B cell (primary cell): ENCODE measurements around the gene JAG2. TPM values are rescaled to one million over a fixed set of nuclear protein-coding genes. Genes with fewer than 3 reads are reported as not detected.

Experiments used
- ATAC-seq: fragments of 200-7000 bp; cut with Tn5 transposase; one replicate; pipeline ENCODE4 v1.10.0; 2021; ENCODE audit warnings: low read depth, mild to moderate bottlenecking, moderate number of reproducible peaks, moderate library complexity
- CTCF ChIA-PET: fragments of 350-600 bp; sonication (Branson Sonifier 250); formaldehyde crosslinking; loops from one replicate; lab custom pipeline; 2021; ENCODE audit warnings: antibody characterized with exemption, inconsistent platforms; lab: Charles Lee
- POLR2A ChIA-PET: fragments of 350-600 bp; sonication (Branson Sonifier 250); formaldehyde crosslinking; loops from one replicate; lab custom pipeline; 2021; ENCODE audit warnings: antibody characterized with exemption; lab: Charles Lee
- DNase-seq: peaks from one replicate; pipeline ENCODE4 v3.0.0; 2013
- H2AFZ ChIP-seq: 2 replicates; pipeline ENCODE4 v1.6.1; 2012; ENCODE audit warnings: mild to moderate bottlenecking, low read depth, low read length; ENCODE audit not compliant: insufficient read depth, poor library complexity, severe bottlenecking
- H3K27ac ChIP-seq, 2 donors: 1 replicate in 1 of 2; 2 replicates in 1 of 2; pipeline ENCODE4 v1.5.1; 2012 to 2013; ENCODE audit warnings: low read length in 2 of 2, mild to moderate bottlenecking in 2 of 2, moderate library complexity in 1 of 2
- H3K27me3 ChIP-seq, 4 experiments: fragments of 200-600 bp in 1 of 4; sonication (generic) in 1 of 4; replicated peaks in 1 of 4; 1 replicate in 2 of 4; 2 replicates in 2 of 4; pipeline versions ENCODE4 v1.6.1 to v1.7.0; 2013 to 2016; ENCODE audit warnings: low read length in 3 of 4, mild to moderate bottlenecking in 2 of 4, mixed read lengths in 1 of 4, moderate library complexity in 1 of 4; ENCODE audit not compliant: insufficient read depth in 4 of 4, control insufficient read depth in 3 of 4; ENCODE audit errors: control extremely low read depth in 1 of 4
- H3K36me3 ChIP-seq, 2 experiments: replicated peaks in 1 of 2; 1 replicate in 1 of 2; 2 replicates in 1 of 2; pipeline versions ENCODE4 v1.6.1 to v1.7.1; 2013; ENCODE audit warnings: low read length in 1 of 2; ENCODE audit not compliant: insufficient read depth in 2 of 2, control insufficient read depth in 1 of 2; ENCODE audit errors: control extremely low read depth in 1 of 2, extremely low read depth in 1 of 2
- H3K4me1 ChIP-seq, 2 donors: fragments of 200-600 bp in 1 of 2; sonication (generic) in 1 of 2; 1 replicate in 1 of 2; 2 replicates in 1 of 2; pipeline versions ENCODE4 v1.5.1 to v1.6.1; 2013 to 2017; ENCODE audit warnings: low read length in 2 of 2; ENCODE audit not compliant: control insufficient read depth in 2 of 2, insufficient read depth in 2 of 2
- H3K4me2 ChIP-seq: replicated peaks from 2 replicates; pipeline ENCODE3; 2012; ENCODE audit warnings: mild to moderate bottlenecking, low read depth, low read length; ENCODE audit not compliant: poor library complexity, severe bottlenecking
- H3K4me3 ChIP-seq, 5 experiments: fragments of 200-600 bp in 1 of 5; sonication (generic) in 1 of 5; 1 replicate in 3 of 5; 2 replicates in 2 of 5; pipeline versions ENCODE4 v1.5.1 to v1.7.0; 2011 to 2016; ENCODE audit warnings: low read length in 4 of 5, mild to moderate bottlenecking in 4 of 5, low read depth in 2 of 5, control low read depth in 1 of 5, moderate library complexity in 1 of 5; ENCODE audit not compliant: insufficient read depth in 1 of 5; ENCODE audit errors: control extremely low read depth in 1 of 5, extremely low read depth in 1 of 5
- H3K79me2 ChIP-seq: fragments of 200-600 bp; sonication (generic); one replicate; pipeline ENCODE4 v1.6.0; 2016; ENCODE audit warnings: low read length; ENCODE audit not compliant: control insufficient read depth, insufficient read depth
- H3K9ac ChIP-seq: fragments of 200-600 bp; sonication (generic); 2 replicates; pipeline ENCODE4 v1.6.1; 2017; ENCODE audit warnings: mild to moderate bottlenecking, low read length, moderate library complexity
- H3K9me3 ChIP-seq, 3 donors: one replicate each; pipeline versions ENCODE4 v1.6.1 to v1.7.1; 2013; ENCODE audit warnings: low read length in 2 of 3; ENCODE audit not compliant: control insufficient read depth in 2 of 3, insufficient read depth in 1 of 3; ENCODE audit errors: control extremely low read depth in 1 of 3
- H4K20me1 ChIP-seq: 2 replicates; pipeline ENCODE4 v1.6.0; 2012; ENCODE audit warnings: mild to moderate bottlenecking, low read length; ENCODE audit not compliant: insufficient read depth, control insufficient read depth, poor library complexity, severe bottlenecking
- H3K27ac Mint-ChIP-seq: one replicate; pipeline ENCODE4 v1.8.0; 2021; ENCODE audit warnings: mixed read lengths
- H3K27me3 Mint-ChIP-seq: one replicate; pipeline ENCODE4 v1.8.0; 2021; ENCODE audit warnings: mixed read lengths
- H3K4me1 Mint-ChIP-seq: one replicate; pipeline ENCODE4 v1.8.0; 2021; ENCODE audit warnings: mixed read lengths
- H3K4me3 Mint-ChIP-seq: one replicate; pipeline ENCODE4 v1.8.0; 2021; ENCODE audit warnings: mixed read lengths
- H3K9me3 Mint-ChIP-seq: one replicate; pipeline ENCODE4 v1.8.0; 2022; ENCODE audit warnings: mixed read lengths; ENCODE audit not compliant: insufficient read depth
- CTCF ChIP-seq: fragments of 200-600 bp; IDR thresholded peaks from one replicate; pipeline ENCODE4 v1.8.0; 2022; ENCODE audit warnings: antibody characterized with exemption, mild to moderate bottlenecking
- EZH2 ChIP-seq: IDR thresholded peaks from 2 replicates; pipeline ENCODE4 v1.6.1; 2012; ENCODE audit warnings: borderline replicate concordance, low read depth, mild to moderate bottlenecking, moderate library complexity, low read length; ENCODE audit not compliant: insufficient read depth, poor library complexity, severe bottlenecking
- WGBS: methylation state at CpG from one replicate; pipeline ENCODE4 v1.1.5; 2013; ENCODE audit warnings: missing lambda C conversion rate; ENCODE audit not compliant: insufficient coverage; 5-methylcytosine and 5-hydroxymethylcytosine counted together
- intact Hi-C: fragments of 100-400 bp; cut with micrococcal nuclease; formaldehyde crosslinking; loops from one replicate; pipeline ENCODE4 v1.10.0; 2022
- polyA plus RNA-seq: library from polyadenylated mRNA; depleted of rRNA; stranded (reverse); fragments of >200 nt; gene quantifications from 2 replicates; pipeline ENCODE4 v1.2.3, GENCODE V29; 2012
- total RNA-seq, 2 donors: library from RNA; stranded (reverse); fragments of 120-200 nt in 1 of 2; gene quantifications; 1 replicate in 1 of 2; 2 replicates in 1 of 2; pipeline versions ENCODE4 v1.2.3 to v1.2.4, GENCODE V29; 2013 to 2022

The JAG2 gene
- total and polyA plus RNA-seq, 2 donors (not counting 1 experiment from before 2014, with no cell fraction given): 0.27 to 0.34 TPM

- Mint-ChIP-seq H3K4me1 (peaks cover 15% of the 10 kb centered on the region), H3K27ac (no peak overlapping the region), H3K4me3 (no peak overlapping the region), H3K27me3 (peaks cover 2% of the 10 kb centered on the region), H3K9me3 (no peaks in the 10 kb centered on the region)
- ChIA-PET CTCF (interaction anchor here (0.6 to 1.6 kb wide), 2 partner anchors 76 to 146 kb away, joined by 3 to 7 read pairs; no protein-coding TSS in a partner anchor), POLR2A (no interaction called here)
- ATAC-seq (no peak), DNase-seq (no peak)
- no peaks in the 10 kb centered on the region for H3K79me2 ChIP-seq
- H3K9me3 ChIP-seq: peaks cover 0 to 8% (median 0%) of the 10 kb centered on the region in 3 donors
- H2AFZ ChIP-seq: no peak overlapping the region
- no peak overlapping the region for H3K4me3 ChIP-seq
- intact Hi-C loops: no loop called here
- 69% methylated on average over 12 of the region's 12 CpGs for WGBS
- H3K4me1 ChIP-seq: peaks cover 18 to 29% of the 10 kb centered on the region in 2 donors
- TF ChIP-seq EZH2 (no peak), CTCF (no peak)
- peaks cover 0 to 4% of the 10 kb centered on the region in 2 experiments for H3K36me3 ChIP-seq
- peaks cover 0 to 28% (median 6%) of the 10 kb centered on the region in 4 experiments for H3K27me3 ChIP-seq
- no peak overlapping the region for H3K4me2 ChIP-seq
- H4K20me1 ChIP-seq: no peaks in the 10 kb centered on the region
- H3K27ac ChIP-seq: no peak overlapping the region
- no peak overlapping the region for H3K9ac ChIP-seq
These were observed 37.2 kb upstream of the JAG2 start for GRCh38 chr14:105205673-105206208.

DNA sequence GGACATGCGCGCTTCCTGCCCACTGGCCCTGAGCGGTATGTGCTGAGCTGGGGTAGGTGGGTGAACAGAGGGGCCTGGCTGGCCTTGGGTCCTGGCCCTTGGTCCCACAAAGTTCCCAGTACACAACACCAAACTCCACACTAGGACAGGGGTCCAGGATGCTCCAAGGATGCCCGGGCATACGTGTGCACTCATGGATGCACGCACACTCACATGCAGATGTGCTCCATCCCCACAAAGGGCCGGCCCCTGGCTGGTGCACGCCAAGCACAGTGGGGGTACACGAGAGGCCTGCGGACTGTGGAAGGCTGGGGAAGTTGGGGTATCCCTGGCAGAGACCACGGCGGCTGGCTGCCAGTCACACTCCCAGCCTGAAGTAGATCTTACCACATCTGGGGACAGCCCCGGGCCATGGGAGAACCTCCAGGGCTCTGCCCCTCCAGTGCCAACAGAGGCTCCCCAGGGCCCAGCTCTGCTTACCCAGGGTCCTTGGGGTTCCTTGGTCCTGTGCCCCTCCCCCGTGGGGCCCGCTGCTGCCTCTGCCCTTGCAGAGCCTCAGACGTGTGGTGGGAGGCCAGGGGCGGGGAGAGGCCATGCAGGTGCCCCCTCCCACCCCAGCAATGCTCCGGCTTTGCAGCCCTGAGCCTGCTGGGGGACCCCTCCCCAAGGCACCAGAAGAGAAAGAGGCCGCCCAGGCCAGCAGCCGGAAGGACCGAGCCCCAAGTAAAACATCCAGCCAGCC lies 36.5 kb upstream of the JAG2 start:
- Mint-ChIP-seq H3K27ac (no peak overlapping the region), H3K9me3 (no peaks in the 10 kb centered on the region), H3K4me3 (no peak overlapping the region), H3K27me3 (peaks cover 4% of the 10 kb centered on the region), H3K4me1 (peaks cover 15% of the 10 kb centered on the region)
- Histone ChIP-seq H2AFZ (no peak overlapping the region), H4K20me1 (no peaks in the 10 kb centered on the region), H3K9me3 (peaks cover 0 to 8% (median 0%) of the 10 kb centered on the region in 3 donors), H3K4me1 (peaks cover 18 to 29% of the 10 kb centered on the region in 2 donors), H3K79me2 (no peaks in the 10 kb centered on the region), H3K4me3 (no peak overlapping the region), H3K36me3 (peaks cover 0 to 2% of the 10 kb centered on the region in 2 experiments), H3K4me2 (peak overlapping the region; percentile 2), H3K27ac (no peak overlapping the region), H3K27me3 (peaks cover 0 to 35% (median 7%) of the 10 kb centered on the region in 4 experiments), H3K9ac (no peak overlapping the region)
- no peak for ATAC-seq
- 58% methylated on average over 15 of the region's 21 CpGs for WGBS
- ChIA-PET POLR2A (no interaction called here), CTCF (interaction anchor here (0.6 to 1.6 kb wide), 4 partner anchors 12 to 323 kb away, joined by 3 to 7 read pairs (median 4); no protein-coding TSS in a partner anchor)
- intact Hi-C loops: loop anchor here (5.0 kb wide), 3 partner anchors 113 to 322 kb away; partner anchors contain the start of genes TEDC1 and TMEM121
- DNase-seq: no peak
- TF ChIP-seq EZH2: no peak
- TF ChIP-seq CTCF: no peak
